BJ (cell line): ENCODE data around the gene MARK2. TPM values are rescaled to one million over a fixed set of nuclear protein-coding genes. Genes with fewer than 3 reads are reported as not detected.

Experiments used
- CTCF ChIA-PET: fragments of 350-600 bp; formaldehyde crosslinking; extraction: SDS; loops from one replicate; lab custom pipeline; 2021; ENCODE audit warnings: antibody characterized with exemption, inconsistent platforms; lab: Yijun Ruan, JAX
- POLR2A ChIA-PET: fragments of 300-600 bp; sonication (Branson Sonifier 250); formaldehyde crosslinking; extraction: SDS; loops from one replicate; lab custom pipeline; 2021; ENCODE audit warnings: antibody characterized with exemption; lab: Charles Lee
- DNase-seq: peaks from one replicate; pipeline ENCODE4 v3.0.0-alpha.2; 2011; ENCODE audit warnings: low read depth
- H3K27me3 ChIP-seq: 2 replicates; pipeline ENCODE4 v1.6.0; 2011; ENCODE audit warnings: low read length; ENCODE audit not compliant: control insufficient read depth, insufficient read depth
- H3K36me3 ChIP-seq: 2 replicates; pipeline ENCODE4 v1.5.1; 2011; ENCODE audit warnings: low read length; ENCODE audit not compliant: control insufficient read depth, insufficient read depth
- H3K4me3 ChIP-seq: 2 replicates; pipeline ENCODE4 v1.5.1; 2011; ENCODE audit warnings: low read depth, mild to moderate bottlenecking, control low read depth, low read length
- CTCF ChIP-seq: IDR thresholded peaks from 2 replicates; pipeline ENCODE4 v1.5.1; 2011; ENCODE audit warnings: low read depth, mild to moderate bottlenecking, control low read depth, inconsistent platforms, low read length, moderate library complexity; ENCODE audit not compliant: insufficient read depth
- polyA plus RNA-seq: library from polyadenylated mRNA; depleted of rRNA; stranded (reverse); fragments of >200 nt; gene quantifications from 2 replicates; pipeline ENCODE4 v1.2.3, GENCODE V29; 2011

Gene MARK2
- polyA plus RNA-seq, 1 experiment = 13.8 TPM

- CTCF ChIA-PET = no interaction called here
- H3K27me3 ChIP-seq = no peaks in the 10 kb centered on the region
- H3K4me3 ChIP-seq = no peak overlapping the region
- peaks cover 5% of the 10 kb centered on the region for H3K36me3 ChIP-seq
- TF ChIP-seq CTCF = no peak
- POLR2A ChIA-PET = no interaction called here
- no peak for DNase-seq
Observed at GRCh38 chr11:63909591-63910506, 70.9 kb downstream of the MARK2 start.

- DNase-seq = no peak
- TF ChIP-seq CTCF = no peak
- no peak overlapping the region for H3K4me3 ChIP-seq
- H3K36me3 ChIP-seq = peaks cover 4% of the 10 kb centered on the region
- ChIA-PET POLR2A (no interaction called here), CTCF (interaction anchor here (0.6 to 0.7 kb wide), 2 partner anchors 41 to 147 kb away, joined by 3 to 5 read pairs; no protein-coding TSS in a partner anchor)
- no peaks in the 10 kb centered on the region for H3K27me3 ChIP-seq
Observed at GRCh38 chr11:63910675-63911074, 71.8 kb downstream of the MARK2 start.

GRCh38 chr11:63911440-63911839 is 72.5 kb downstream of the MARK2 start:
- POLR2A ChIA-PET = no interaction called here

GRCh38 chr11:63911876-63912275 is 73.0 kb downstream of the MARK2 start:
- POLR2A ChIA-PET = no interaction called here
- CTCF ChIA-PET = interaction anchor here (0.5 kb wide), 1 partner anchor 67 kb away, joined by 3 read pairs; no protein-coding TSS in a partner anchor
- no peak for TF ChIP-seq CTCF
- H3K36me3 ChIP-seq = peaks cover 3% of the 10 kb centered on the region
- H3K27me3 ChIP-seq = no peaks in the 10 kb centered on the region
- no peak overlapping the region for H3K4me3 ChIP-seq
- no peak for DNase-seq

More at GRCh38 chr11:63911440-63911839, 72.5 kb downstream of the MARK2 start:
- CTCF ChIA-PET = interaction anchor here (0.5 to 0.7 kb wide), 2 partner anchors 66 to 144 kb away, joined by 3 read pairs; no protein-coding TSS in a partner anchor
- TF ChIP-seq CTCF = no peak
- H3K27me3 ChIP-seq = no peaks in the 10 kb centered on the region
- no peak overlapping the region for H3K4me3 ChIP-seq
- peaks cover 3% of the 10 kb centered on the region for H3K36me3 ChIP-seq
- no peak for DNase-seq

- Histone ChIP-seq H3K4me3 (no peak overlapping the region), H3K36me3 (peaks cover 3% of the 10 kb centered on the region), H3K27me3 (no peaks in the 10 kb centered on the region)
- CTCF ChIA-PET = no interaction called here
- POLR2A ChIA-PET = no interaction called here
- no peak for DNase-seq
- no peak for TF ChIP-seq CTCF
Observed at GRCh38 chr11:63912678-63913077, 73.8 kb downstream of the MARK2 start.
